Lung (tissue), 12 donors: Measurements from ENCODE around the gene SLIT1. TPM values are rescaled to one million over a fixed set of nuclear protein-coding genes. Genes with fewer than 3 reads are reported as not detected.

Experiments
- ATAC-seq: fragments of 200-7000 bp; cut with Tn5 transposase; one replicate; pipeline ENCODE4 v1.9.1; 2020; ENCODE audit warnings: moderate number of reproducible peaks; ENCODE audit not compliant: insufficient read depth, low FRiP score
- DNase-seq, 3 donors: peaks; one replicate each; pipeline ENCODE4 v3.0.0-alpha.2; 2013 to 2017
- H3K27ac ChIP-seq, 2 donors: one replicate each; pipeline ENCODE4 v1.5.1; 2013; ENCODE audit warnings: mild to moderate bottlenecking in 2 of 2, moderate library complexity in 2 of 2, control low read depth in 1 of 2, inconsistent platforms in 1 of 2, low read depth in 1 of 2, low read length in 1 of 2
- H3K27me3 ChIP-seq, 3 donors: one replicate each; pipeline ENCODE4 v1.5.1; 2013; ENCODE audit warnings: low read length in 2 of 3; ENCODE audit not compliant: control insufficient read depth in 3 of 3, insufficient read depth in 3 of 3
- H3K36me3 ChIP-seq, 4 donors: one replicate each; pipeline ENCODE4 v1.5.1; 2013; ENCODE audit warnings: low read length in 4 of 4, mild to moderate bottlenecking in 1 of 4, moderate library complexity in 1 of 4; ENCODE audit not compliant: control insufficient read depth in 4 of 4, insufficient read depth in 4 of 4
- H3K4me1 ChIP-seq, 5 donors: one replicate each; pipeline ENCODE4 v1.5.1; 2013; ENCODE audit warnings: low read length in 5 of 5, mild to moderate bottlenecking in 2 of 5, moderate library complexity in 1 of 5; ENCODE audit not compliant: control insufficient read depth in 5 of 5, insufficient read depth in 5 of 5
- H3K4me3 ChIP-seq: one replicate; pipeline ENCODE4 v1.5.1; 2013; ENCODE audit warnings: mild to moderate bottlenecking, control low read depth, moderate library complexity
- H3K9ac ChIP-seq, 2 donors: one replicate each; pipeline ENCODE4 v1.5.1; 2013; ENCODE audit warnings: low read length in 2 of 2, control low read depth in 1 of 2; ENCODE audit not compliant: insufficient read depth in 1 of 2
- H3K9me3 ChIP-seq, 4 donors: one replicate each; pipeline ENCODE4 v1.5.1; 2013; ENCODE audit warnings: low read length in 3 of 4, mild to moderate bottlenecking in 1 of 4, moderate library complexity in 1 of 4; ENCODE audit not compliant: control insufficient read depth in 4 of 4, insufficient read depth in 3 of 4
- CTCF ChIP-seq: IDR thresholded peaks from 2 replicates; pipeline ENCODE4 v1.5.1; 2012; ENCODE audit warnings: mild to moderate bottlenecking; ENCODE audit errors: control extremely low read depth, extremely low read depth
- WGBS, 2 donors: extraction: QIAGEN DNeasy Blood & Tissue Kit; methylation state at CpG; one replicate each; pipeline ENCODE4 v1.1.7; 2013; 5-methylcytosine and 5-hydroxymethylcytosine counted together
- polyA plus RNA-seq, 2 donors: library from polyadenylated mRNA; stranded (reverse); fragments of 200-250 nt; gene quantifications; one replicate each; pipeline ENCODE4 v1.2.1, GENCODE V29; 2013
- total RNA-seq, 2 donors: library from RNA; depleted of rRNA in 1 of 2; stranded (reverse); fragments of >200 nt in 1 of 2; gene quantifications; one replicate each; pipeline ENCODE4 v1.2.1, GENCODE V29; 2014 to 2021
- donor health status: control.
- donor health status: control.
- donor health status: Bipolar disorder and iron deficiency.
- donor health status: healthy.
- donor health status: DM: yes; HTN: yes; CAD: no.

The SLIT1 gene
- total and polyA plus RNA-seq, 4 donors = 0.39 to 5.6 (median 0.57) TPM

DNA sequence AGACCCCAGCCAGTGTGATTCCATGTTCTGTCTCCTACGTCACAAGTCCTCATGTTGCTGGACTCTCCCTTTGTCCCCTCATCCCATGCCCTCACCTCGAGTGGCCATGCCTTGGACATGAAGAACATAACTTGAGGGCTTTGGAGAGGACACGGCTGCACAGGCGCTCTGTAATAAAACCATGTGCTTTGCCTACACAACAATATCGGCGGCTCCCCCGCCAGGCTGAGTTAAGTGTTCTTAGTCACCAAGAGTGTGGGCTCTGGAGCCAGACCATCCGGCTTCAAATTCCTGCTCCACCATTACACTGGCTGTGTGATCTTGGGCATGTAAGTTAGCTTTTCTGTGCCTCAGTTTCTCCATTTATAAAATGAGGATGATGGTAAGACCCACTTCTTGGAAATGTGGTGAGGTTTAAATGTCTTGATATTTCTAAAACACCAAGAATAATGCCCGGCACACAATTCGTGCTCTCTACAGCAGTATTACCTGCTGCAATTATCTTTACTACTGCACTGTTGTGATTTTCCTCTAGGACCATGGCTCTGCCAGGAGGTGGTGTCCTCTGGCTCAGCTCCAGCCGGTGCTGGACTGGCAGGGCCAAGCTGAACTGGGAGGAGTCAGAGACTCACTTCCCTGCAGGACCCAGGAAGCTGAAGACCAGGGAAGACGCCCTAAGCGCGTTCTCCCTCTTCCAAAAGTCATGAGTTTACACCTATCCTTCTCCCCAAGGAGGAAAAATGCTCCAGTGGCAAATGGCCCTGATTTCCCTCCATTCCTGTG is 15.7 kb downstream of the SLIT1 start:
- WGBS, 2 donors = 62 to 77% methylated on average over 14 of the region's 14 CpGs
- H3K27ac ChIP-seq = no peak overlapping the region
- TF ChIP-seq CTCF = no peak
- ATAC-seq (no peak), DNase-seq (no peak)
- no peaks in the 10 kb centered on the region for H3K9me3 ChIP-seq
- no peaks in the 10 kb centered on the region for H3K27me3 ChIP-seq
- no peaks in the 10 kb centered on the region for H3K36me3 ChIP-seq
- no peak overlapping the region for H3K9ac ChIP-seq
- H3K4me1 ChIP-seq = peaks cover 0 to 59% (median 23%) of the 10 kb centered on the region in 5 donors
- H3K4me3 ChIP-seq = no peak overlapping the region

GRCh38 chr10:97169063-97169462 is 16.7 kb downstream of the SLIT1 start:
- DNase-seq (no peak), ATAC-seq (no peak)
- Histone ChIP-seq H3K4me1 (peaks cover 0 to 65% (median 25%) of the 10 kb centered on the region in 5 donors), H3K27me3 (no peaks in the 10 kb centered on the region), H3K27ac (no peak overlapping the region), H3K9ac (no peak overlapping the region), H3K9me3 (no peaks in the 10 kb centered on the region), H3K36me3 (no peaks in the 10 kb centered on the region), H3K4me3 (no peak overlapping the region)
- TF ChIP-seq CTCF = no peak
- 63 to 75% methylated on average over 5 of the region's 5 CpGs for WGBS, 2 donors

DNA sequence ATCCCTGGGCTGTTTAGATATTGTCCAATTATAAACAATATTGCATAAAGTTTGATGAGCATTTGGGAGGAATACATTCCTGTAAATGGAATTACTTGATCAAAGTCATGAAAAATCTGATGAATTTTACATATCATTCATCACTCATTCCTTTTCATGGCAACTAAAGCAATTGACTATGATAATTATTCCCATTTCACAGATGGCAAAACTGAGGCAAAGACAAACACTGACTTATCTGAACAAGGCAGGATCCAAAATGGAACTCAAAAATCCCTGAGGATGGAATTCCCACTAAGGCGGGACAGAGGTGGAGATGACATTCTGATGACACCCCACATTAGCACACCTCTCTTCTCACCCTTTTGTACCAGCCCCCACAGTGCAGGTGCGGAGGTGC is 17.1 kb downstream of the SLIT1 start:
- Histone ChIP-seq H3K4me1 (peaks cover 0 to 68% (median 29%) of the 10 kb centered on the region in 5 donors), H3K9ac (no peak overlapping the region), H3K27me3 (no peaks in the 10 kb centered on the region), H3K4me3 (no peak overlapping the region), H3K9me3 (no peaks in the 10 kb centered on the region), H3K27ac (no peak overlapping the region), H3K36me3 (no peaks in the 10 kb centered on the region)
- 92 to 96% methylated on average over 2 of the region's 2 CpGs for WGBS, 2 donors
- no peak for DNase-seq
- TF ChIP-seq CTCF = no peak
- no peak for ATAC-seq

- Histone ChIP-seq H3K9me3 (no peaks in the 10 kb centered on the region), H3K27me3 (no peaks in the 10 kb centered on the region), H3K4me1 (peaks cover 0 to 52% (median 20%) of the 10 kb centered on the region in 5 donors), H3K36me3 (no peaks in the 10 kb centered on the region), H3K9ac (no peak overlapping the region), H3K4me3 (no peak overlapping the region), H3K27ac (no peak overlapping the region)
- DNase-seq = no peak
- TF ChIP-seq CTCF = no peak
- no peak for ATAC-seq
- 80 to 86% methylated on average over 7 to 8 of the region's 8 CpGs for WGBS, 2 donors
Observed at GRCh38 chr10:97165499-97165898, 20.3 kb downstream of the SLIT1 start.
